AG10803 (cell line): ENCODE results near the gene UPF3A.
A peak's percentile ranks its signal among the peaks of the same experiment; 100 is the strongest.

ENCODE experiments used
- DNase-seq: peaks from one replicate; pipeline ENCODE4 v3.0.0; 2010; ENCODE audit warnings: low read depth
- H3K4me3 ChIP-seq: 2 replicates; pipeline ENCODE4 v1.5.1; 2011; ENCODE audit warnings: mild to moderate bottlenecking, low read length, control low read depth
- TF ChIP-seq, protein P1 (sequence below): conservative IDR thresholded peaks from 2 replicates; pipeline ENCODE4 v1.5.1; 2011; ENCODE audit warnings: mild to moderate bottlenecking, low read length, control low read depth, inconsistent platforms

Gene UPF3A, protein sequence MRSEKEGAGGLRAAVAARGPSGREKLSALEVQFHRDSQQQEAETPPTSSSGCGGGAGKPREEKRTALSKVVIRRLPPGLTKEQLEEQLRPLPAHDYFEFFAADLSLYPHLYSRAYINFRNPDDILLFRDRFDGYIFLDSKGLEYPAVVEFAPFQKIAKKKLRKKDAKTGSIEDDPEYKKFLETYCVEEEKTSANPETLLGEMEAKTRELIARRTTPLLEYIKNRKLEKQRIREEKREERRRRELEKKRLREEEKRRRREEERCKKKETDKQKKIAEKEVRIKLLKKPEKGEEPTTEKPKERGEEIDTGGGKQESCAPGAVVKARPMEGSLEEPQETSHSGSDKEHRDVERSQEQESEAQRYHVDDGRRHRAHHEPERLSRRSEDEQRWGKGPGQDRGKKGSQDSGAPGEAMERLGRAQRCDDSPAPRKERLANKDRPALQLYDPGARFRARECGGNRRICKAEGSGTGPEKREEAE

DNA sequence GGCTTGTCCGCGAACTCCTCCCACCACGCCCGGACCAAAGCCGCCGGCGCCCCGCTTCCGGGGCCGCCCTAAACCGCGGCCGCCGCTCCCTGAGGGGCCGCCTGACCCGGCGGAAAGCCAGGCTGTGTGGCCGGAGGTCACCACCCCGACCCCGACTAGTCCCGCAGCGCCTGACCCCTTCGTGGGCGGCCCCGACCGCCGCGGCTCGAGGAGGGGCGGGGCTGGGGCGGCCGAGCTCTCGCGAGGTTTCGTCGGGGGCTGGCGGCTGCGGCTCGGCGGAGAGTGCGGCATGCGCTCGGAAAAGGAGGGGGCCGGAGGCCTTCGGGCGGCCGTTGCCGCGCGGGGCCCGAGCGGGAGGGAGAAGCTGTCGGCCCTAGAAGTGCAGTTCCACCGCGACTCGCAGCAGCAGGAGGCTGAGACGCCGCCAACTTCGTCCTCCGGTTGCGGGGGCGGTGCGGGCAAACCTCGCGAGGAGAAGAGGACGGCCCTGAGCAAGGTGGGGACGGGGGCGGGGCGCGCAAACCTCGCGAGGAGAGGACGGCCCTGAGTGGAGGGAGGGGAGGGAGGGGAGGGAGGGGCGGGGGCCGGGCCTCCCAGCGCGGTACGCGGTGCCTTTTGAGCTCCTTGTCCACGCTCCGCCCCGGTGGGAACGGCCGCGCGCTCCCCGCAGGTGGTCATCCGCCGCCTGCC, at the start of gene UPF3A:
Gene UPF3A, plus strand, starts transcription at position 251 of the 690 bp plus-strand sequence. Its CDS starts 39 bp downstream, at position 290.
- peak; percentile 93 for DNase-seq
- TF ChIP-seq, protein P1, sequence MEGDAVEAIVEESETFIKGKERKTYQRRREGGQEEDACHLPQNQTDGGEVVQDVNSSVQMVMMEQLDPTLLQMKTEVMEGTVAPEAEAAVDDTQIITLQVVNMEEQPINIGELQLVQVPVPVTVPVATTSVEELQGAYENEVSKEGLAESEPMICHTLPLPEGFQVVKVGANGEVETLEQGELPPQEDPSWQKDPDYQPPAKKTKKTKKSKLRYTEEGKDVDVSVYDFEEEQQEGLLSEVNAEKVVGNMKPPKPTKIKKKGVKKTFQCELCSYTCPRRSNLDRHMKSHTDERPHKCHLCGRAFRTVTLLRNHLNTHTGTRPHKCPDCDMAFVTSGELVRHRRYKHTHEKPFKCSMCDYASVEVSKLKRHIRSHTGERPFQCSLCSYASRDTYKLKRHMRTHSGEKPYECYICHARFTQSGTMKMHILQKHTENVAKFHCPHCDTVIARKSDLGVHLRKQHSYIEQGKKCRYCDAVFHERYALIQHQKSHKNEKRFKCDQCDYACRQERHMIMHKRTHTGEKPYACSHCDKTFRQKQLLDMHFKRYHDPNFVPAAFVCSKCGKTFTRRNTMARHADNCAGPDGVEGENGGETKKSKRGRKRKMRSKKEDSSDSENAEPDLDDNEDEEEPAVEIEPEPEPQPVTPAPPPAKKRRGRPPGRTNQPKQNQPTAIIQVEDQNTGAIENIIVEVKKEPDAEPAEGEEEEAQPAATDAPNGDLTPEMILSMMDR, result no peak
- H3K4me3 ChIP-seq, result peak within 1 kb of the TSS; percentile 79

DNA sequence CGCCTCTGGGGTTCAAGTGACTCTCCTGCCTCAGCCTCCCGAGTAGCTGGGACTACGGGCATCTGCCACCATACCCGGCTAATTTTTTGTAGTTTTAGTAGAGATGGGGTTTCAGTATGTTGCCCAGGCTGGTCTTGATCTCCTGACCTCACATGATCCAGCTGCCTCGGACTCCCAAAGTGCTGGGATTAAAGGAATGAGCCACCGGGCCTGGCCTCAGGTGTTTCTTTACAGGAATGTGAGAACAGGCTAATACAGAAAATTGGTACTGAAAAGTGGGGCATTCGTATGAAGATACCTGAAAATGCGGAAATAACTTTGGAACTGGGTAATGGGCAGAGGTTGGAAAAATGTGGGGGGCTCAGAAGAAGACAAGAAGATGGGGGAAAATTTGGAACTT, 49.5 kb upstream of the UPF3A start:
- DNase-seq, result no peak
- TF ChIP-seq, protein P1, result no peak
- no peak overlapping the region for H3K4me3 ChIP-seq

DNA sequence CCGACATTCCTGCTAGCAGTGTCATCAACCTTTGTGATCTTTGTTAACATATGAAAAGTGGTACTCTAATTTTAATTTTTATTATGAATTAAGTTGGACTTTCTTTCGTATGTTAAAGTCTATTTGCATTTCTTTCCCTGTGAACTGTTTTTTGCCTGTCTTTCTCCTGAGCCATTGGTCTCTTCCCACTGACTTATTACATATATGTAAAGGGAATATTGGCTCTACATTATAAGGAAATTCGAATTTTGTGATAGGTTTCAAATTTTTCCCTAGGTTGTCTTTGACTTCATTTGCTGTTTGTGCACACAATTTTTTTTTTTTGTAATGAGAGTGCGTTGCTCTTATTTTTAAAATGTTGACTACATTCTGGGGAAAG, 47.1 kb upstream of the UPF3A start:
- DNase-seq, result no peak
- peak overlapping the region; percentile 85 for H3K4me3 ChIP-seq
- TF ChIP-seq, protein P1, result no peak

DNA sequence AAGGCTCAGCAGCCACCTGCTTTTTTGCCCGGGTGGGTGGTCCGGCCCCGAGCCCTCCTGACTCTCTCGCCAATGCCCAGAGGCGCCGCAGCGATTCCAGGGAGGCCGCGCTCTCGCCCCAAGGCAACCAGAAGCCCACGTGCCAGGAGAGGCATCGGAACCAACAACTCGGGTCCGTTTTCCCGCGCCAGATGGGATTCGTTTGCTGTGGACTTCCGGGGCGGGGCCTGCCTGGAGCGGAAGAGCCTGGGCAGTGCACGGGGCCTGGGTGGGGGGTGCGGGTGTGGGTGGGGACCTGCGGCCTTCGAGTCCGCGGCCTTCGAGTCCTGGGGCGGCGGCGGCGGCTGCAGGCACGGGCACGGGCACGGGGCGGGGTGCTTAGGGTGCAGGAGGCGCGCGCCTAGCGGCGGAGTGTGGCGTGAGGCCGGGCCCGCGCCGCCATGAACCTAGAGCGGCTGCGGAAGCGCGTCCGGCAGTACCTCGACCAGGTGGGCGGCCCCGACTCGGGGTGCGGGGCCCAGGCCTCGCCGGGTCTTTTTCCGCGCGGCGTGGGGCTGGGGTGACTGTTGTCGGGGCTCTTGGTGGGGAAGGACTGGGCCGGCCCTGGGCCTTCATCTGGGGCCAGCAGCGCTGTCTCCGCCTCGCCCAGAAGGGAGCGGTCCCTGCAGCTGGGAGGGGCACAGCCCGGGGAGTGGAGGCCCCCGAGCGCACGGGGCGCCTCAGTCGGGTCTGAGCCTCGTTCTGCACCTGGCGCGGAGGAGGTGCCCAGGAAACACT, 46.6 kb upstream of the UPF3A start, which contains the start of gene CDC16:
Gene CDC16, plus strand, starts transcription at position 253 of the 777 bp plus-strand sequence. Its CDS starts 188 bp downstream, at position 441.
- TF ChIP-seq, protein P1, result no peak; the same call in 1 of the 2 replicates
- DNase-seq, result peak; percentile 91
- H3K4me3 ChIP-seq, result peak within 1 kb of the TSS; percentile 85

DNA sequence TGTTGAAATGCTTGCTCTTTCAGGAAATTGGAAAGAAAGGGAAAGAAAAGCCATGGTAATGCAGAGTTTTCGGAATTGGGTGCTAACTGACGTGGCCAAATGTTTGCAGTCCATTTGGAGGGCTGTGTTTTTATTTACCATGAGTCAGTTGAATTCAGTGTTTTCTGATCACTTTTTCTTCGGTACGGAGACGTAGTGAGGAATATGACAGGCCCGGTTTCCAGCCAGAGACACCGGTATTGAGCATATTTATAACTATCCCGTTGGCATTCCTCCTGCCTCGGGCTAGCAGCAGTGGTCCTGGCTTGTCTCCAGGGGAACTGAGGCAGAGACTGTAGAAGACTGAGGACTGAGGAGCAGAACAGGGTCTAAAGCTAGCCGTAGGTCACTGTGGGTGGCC, 45.7 kb upstream of the UPF3A start:
- DNase-seq, result no peak
- peak overlapping the region; percentile 85 for H3K4me3 ChIP-seq
- TF ChIP-seq, protein P1, result no peak

DNA sequence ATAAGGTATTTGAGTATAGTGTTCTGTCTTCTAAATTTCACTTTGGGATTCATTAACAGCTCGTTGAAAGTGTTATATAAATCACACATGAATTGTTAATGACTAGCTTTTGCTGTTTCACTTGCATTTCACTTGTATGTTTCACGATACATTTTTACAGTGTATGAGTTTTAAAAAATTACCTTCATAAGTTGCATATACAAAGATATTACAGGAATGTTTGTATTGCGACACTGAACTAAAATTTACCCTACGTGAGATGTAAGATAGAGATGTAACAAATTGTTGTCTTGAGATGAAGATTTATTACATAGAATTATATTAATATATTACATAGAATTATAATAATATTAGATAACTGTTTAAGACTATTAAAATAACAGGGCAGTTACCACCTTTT, 45.2 kb upstream of the UPF3A start:
- H3K4me3 ChIP-seq, result peak overlapping the region; percentile 85
- DNase-seq, result no peak
- TF ChIP-seq, protein P1, result no peak
